Stimulated activated CD8-positive, alpha-beta memory T cell treated with anti-CD3 and anti-CD28 coated beads, Interleukin-15, amount 100 ng/mL, for 48 hours (primary cell): Measurements from ENCODE around the gene DHX32.
"Not testable (repeated sequence)": the region's sequence is repeated elsewhere in the genome, so short reads cannot be mapped to it uniquely, and the experiment has no call there.

ENCODE experiments used
- DNase-seq, 2 donors: peaks; one replicate each; pipeline ENCODE4 v3.0.0-alpha.2; 2020; ENCODE audit warnings: low read depth in 2 of 2

DHX32 gene

DNA sequence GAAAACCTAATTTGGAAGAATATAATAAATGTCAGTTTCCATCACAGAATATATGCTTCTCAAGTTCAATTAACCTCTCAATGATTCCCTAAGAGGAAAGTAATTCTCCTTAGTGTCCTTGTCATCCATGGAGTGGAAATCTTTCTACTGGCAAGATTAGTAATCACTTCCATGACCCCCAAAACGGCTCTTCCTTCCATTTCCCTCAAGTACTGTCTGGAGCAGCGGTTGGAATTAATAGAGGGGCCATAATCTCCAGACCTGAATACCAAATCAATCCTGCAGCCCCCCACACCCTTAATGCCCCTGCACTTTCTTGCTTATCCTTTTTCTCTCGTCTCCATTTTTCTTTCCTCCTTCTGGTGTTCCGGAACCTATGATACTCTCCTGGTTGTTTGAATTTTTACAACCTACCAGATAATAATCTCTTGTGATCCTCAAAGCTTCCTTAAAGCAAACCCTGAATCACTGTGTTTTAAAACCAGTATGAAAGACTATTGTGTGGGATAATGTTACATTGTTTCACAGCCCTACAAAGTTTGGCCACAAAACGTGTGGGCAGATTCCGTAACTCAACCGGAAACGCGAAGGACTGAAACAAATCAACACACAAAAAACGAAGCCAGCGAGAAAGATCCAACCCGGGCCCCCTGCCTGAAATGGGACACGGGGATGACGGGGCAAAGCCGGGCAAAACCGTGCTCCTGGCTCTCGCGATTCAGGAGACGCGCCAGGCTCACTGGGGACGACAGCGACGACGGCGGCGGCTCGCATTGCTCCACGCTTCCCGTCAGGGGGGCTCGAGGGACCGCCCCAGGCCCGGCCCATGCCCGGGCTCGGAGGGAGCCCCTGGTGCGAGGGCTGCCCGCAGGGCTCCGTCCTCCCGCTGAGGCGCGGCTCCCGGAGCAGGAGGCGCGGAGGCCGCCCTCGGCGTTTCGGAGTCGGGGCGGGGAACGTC, 14.3 kb upstream of the DHX32 start:
- DNase-seq, result peak; percentile 19 to 46

DNA sequence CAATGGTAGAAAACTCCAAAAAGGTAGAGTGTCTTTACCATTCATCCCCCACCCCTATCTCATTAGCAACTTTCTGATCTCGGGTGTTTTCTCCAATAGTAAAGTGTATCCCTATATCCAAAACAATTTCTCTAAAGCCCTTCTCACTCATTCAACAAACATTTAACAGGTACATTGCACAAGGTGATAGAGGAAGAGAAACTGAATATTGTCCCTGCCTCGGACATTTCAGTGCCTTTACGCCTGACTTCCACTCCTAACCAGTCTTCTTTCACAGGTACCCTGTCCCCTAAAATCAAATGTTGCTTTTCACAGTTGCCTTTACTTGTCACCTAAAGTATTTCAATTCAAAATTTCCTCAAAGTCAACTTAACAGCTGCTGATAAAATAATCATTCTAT, 13.1 kb upstream of the DHX32 start:
- not testable (repeated sequence) for DNase-seq

DNA sequence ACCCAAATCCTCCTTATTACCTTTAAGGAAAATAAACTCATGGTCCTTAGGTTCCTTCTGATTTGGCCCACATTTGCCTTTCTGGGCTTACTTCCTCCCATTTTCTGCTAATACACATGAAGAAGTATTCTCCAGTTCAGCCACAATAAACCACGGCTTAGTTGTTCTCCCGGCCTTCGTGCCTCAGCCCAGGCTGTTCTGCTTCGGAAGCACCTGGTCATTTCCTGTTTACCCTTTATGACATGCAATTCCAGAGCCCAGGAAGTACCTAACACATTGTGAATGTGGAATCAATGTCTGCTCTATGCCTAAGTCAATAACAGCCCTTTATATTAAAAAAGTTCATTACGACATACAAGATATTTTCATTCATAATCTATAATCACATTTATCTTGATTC, 11.3 kb upstream of the DHX32 start:
- not testable (repeated sequence) for DNase-seq

DNA sequence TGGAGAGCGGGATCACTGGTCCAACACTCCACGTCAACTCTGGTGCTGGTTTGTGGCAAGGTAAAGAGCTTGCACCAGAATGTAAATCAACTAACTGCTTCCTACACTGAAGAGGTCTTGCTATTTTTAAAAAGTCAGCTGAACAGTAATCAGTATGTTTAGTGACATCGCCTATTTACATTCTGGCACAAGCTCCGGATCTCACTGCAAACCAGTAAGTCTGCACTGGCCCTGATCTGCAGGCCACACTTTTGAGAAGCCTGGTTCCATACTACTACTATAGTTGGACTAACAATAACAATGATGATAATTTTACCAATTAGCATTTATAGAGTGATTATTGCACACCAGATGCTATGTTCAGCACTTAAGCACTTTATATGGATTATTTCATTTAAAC, 8.3 kb upstream of the DHX32 start:
- not testable (repeated sequence) for DNase-seq

DNA sequence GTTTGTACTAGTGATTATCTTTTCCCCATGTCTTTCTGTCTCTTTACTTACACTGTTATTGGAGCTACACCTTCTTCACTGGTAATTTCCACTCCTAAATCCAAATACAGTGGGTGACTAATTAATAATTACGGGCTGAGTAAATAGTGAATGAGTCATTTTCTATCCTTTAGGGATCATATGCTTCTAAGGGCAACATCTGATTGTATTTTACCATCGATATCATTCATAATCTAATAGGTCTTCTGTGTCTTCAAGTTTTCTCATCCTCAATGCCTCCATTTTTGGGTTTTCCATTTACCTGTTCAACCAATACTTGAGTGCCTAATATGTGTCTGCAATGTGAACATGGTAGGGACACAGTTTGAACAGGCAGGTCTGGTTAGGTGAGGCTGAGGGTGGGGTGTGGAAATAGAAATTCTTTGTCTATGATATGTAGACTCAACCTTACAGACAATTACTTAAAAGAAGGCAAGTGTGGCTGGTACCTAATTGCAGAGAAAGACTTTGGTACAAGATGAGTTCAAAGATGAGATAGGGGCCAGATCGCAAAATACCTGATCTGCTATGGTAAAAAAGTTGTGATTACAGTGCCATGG, 5.9 kb upstream of the DHX32 start:
- no peak for DNase-seq

DNA sequence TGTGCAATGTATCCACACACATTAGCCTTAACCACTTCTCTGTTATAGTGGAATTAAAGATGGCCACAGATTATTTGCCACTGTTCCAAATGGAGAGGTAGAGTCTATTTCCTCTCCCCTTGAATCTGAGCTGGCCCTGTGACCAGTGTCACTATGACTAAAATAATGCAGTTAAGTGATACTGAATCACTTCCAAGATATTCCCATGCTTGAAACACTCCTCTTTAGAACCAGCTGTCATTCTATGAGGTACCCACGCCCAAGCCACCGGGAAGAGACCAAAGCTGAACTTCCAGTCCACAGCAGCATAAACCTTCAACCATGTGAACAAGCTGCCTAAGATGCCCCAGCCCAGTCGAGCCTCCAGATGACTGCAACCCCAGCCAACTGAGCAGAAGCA, 2.1 kb upstream of the DHX32 start:
- no peak for DNase-seq

DNA sequence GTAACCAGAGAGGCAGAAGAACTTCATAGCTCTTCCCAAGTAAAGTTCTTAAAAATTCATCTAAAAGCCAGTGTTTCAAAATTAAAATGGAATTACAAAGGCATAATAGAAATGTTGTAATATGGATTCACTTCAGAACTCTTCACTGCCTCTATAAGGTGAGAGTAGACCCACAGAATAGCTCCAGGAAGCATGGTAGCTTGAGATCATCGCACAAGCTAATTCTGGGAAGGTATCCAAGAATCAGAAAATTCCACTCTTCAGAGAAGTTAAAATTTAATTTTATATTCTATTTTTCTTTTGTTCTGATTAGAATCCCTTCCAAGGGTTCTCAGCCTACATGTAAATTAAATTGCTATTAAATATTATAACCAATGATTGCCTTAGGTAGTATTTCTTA, 1.5 kb upstream of the DHX32 start:
- no peak for DNase-seq

DNA sequence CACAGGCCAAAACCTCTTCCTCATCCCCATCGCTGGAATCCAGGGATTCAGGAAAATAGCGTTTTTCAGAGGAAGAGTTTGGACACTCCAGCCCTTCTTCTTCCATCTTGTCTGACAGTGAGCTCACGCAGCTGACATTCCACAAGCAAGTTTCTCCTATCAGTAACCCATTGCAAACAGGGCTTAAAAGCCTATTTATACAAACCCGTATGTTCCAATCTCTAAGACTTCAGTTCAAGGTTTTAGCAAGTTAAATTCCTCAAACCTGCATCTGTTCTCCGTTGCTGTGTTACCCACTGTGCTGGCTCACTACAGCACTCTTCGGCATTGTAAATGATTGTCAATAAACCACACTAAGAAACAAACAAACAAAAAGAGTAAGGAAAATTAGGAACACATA, 373 bp downstream of the DHX32 start:
- no peak for DNase-seq

DNA sequence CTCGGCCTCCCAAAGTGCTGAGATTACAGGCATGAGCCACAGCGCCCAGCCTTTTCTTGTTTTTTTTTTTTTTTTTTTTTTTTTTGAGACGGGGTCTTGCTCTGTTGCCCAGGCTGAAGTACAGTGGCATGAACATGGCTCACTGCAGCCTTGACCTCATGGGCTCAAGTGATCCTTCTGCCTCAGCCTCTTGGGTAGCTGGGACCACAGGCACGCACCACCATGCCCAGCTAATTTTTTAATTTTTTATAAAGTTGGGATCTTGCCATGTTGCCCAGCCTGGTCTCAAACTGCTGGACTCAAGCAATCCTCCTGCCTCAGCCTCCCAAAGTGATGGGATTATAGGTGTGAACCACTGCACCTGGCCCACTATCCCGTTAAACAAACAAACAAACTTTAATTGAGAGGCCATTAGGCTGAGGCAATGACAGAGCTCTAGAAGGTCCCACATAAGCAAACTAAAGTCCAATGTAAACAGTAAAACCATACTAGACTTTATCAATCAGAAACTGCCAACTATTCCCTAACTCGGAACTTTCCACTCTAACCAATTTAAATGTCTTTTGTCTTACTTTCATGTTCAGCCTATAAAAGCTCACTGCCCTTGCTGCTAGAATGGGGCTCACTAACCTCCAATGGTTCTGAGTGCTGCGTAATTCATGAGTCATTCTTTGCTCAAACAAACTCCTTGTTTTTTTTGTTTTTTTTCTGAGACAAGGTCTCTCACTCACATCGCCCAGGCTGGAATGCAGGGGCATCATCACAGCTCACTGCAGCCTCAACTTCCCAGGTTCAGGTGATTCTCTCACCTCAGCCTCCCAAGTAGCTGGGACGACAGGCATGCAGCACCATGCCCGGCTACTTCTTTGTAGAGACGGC, 1.9 kb downstream of the DHX32 start:
- DNase-seq, result no peak

DNA sequence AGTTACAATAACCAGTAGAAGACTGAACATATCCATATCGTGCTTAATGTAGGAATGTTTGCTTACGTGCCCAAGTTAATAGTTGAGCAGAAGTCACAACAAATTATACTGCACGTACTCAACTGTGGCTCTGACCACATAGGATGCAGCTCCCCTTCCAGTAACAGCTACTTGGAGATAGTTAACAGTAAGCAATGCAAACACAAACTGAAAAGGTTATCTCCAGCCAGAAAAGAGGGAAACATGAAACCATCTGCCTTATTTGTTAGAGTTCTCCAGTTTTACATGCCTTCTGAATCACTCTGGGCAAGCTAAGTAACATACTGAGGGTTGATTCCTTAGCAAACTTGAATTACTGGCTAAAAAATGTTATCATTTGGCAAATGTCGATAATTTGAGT, 9.8 kb downstream of the DHX32 start:
- DNase-seq, result no peak

DNA sequence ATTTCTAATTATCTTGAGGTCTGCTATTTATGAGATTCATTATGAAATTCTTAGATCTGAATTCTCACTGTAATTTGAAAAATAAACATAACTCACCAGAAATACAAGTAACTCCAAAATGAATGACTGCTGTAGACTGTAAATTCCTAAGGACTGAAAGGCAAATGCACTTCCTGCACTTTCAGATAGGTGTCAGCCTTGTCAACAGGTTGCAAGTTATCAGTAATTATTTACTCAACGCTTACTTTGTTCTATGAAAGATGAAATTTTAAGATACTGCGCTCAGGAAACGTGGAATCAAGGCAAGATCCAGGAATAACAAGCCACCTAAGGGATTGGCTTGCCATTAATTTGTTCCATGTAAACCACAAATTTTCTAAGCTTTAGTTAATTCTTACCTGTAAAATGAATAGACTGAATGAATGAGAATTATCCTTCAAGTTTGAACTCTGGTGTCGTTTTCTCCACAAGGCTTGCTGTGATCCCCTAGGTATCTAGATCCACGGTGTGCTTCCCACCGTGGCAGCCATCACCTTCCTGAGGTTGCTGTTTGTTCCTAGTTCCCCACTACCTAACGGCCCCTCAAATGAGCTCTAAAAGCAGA, 12.6 kb downstream of the DHX32 start:
- no peak for DNase-seq

DNA sequence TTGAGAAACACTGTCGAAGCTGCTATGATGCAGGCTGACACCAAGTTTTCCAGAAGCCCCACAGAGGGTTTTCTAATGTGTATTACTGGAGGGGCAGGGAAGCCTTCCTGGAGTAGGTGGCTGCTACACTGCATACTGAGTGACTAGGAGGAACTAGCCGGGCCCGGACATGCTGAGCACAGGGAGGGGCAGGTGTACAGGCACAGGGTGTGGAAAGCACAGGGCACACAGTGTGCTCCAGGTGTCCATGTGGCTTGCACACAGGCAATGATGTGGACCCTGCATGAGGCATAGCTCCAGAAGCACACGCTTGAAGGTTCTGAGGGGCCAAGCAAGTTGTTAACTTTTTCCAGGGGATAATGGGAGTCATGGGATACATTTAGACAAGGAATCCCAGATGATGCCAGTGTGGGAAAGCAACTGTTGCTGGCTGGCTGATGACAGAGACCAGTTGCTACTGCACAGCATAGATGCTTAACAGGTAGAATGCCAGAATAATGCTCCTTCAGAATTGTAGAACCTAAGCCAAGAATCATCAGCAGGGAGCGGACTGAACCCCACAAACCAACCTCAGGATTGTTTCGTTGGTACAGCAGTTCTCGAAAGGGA, 14.6 kb downstream of the DHX32 start:
- DNase-seq, result no peak

DNA sequence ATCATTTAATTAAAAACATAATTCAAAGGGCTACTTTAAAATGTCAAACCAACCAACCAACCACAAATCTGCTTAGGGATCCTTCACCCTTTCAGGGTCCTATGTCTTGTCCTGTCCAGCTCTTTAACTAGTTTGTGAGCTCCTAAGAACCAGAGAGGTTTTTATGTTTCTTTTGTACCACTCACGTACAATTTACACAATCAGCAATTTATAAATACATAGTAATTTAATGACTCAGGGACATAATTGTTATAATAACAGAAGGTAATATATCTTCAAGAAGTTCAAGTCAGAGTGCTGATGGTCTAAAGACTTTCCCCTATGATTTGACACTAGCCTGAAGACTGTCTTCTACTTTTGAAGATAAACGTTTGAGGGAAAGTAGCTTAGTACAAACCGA, 16.0 kb downstream of the DHX32 start:
- DNase-seq, result no peak

DNA sequence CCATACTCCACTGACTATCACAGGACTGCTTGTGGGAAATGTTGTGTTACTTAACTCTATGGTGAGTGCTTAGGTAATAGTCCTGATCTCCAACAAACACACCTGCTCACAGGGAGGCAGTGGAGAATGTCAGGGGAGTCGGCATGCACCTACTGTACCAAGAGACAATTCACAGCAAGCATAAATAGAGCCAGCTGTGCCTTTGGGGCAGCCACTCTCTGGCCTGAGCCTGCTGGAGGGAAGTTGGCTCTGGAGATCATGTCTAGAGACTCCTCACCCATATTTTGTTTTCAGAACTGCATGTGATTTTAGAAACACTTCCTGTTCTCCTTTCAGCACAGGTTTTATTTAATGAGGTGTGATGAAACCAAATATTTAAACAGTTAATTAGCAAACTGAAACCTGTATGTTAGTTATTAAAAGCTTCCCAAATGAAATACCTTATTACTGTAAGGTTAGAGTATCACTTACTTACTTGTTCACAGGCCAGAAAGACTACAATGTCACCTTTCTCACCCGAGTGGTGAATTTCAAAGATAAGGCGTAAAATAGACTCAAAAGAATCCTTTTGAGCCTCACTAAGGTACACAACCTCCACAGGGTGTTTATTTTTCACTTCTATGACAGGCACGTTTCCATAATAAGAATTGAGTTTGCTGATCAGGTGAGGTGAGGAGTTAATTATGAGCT, 21.8 kb downstream of the DHX32 start:
- no peak for DNase-seq

DNA sequence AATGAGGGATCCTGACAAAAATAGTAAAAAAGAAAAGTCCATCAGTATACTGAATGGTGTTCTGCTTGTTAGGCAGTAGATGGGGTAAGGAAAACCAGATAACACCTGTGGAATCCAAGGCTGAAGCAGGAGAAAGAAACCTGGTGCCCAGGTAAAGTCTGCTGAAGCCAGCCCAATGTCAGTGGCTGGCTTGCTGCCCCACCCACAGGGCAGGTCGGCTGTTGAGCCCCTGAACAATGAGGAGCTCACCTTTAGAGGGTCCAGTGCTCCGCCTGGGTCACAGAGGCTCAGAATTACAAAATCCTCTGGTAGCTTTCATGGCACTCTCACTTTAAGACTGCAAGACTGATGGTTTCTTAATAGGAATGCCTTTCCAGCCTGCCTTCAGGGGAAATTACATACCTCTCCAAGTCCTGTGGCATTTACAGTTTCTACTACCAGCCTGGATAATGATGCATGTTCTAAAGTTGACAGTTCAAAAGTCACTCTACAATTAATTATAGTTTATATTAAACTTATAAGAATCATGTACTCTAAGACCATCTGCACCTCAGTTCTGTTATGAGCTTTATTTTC, 23.8 kb downstream of the DHX32 start:
- DNase-seq, result no peak

DNA sequence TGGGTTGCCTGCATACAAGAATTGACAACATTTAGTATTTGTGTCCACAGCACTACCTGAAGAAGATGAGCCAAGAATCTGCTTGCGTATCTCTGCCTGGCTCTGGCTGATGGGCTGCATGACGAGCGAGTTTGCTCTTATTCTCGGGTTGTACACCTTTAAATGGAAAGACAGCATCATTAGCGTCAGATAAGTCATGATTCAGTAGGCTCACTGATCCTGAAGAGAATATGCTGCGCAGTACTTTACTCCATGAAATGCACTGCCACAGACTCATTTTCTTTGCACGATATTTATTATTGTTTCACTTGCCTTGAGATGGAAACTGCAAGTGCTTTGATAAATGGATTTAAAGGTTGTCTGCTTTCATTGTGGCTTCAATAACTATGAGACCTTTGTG, 28.6 kb downstream of the DHX32 start:
- DNase-seq, result no peak

DNA sequence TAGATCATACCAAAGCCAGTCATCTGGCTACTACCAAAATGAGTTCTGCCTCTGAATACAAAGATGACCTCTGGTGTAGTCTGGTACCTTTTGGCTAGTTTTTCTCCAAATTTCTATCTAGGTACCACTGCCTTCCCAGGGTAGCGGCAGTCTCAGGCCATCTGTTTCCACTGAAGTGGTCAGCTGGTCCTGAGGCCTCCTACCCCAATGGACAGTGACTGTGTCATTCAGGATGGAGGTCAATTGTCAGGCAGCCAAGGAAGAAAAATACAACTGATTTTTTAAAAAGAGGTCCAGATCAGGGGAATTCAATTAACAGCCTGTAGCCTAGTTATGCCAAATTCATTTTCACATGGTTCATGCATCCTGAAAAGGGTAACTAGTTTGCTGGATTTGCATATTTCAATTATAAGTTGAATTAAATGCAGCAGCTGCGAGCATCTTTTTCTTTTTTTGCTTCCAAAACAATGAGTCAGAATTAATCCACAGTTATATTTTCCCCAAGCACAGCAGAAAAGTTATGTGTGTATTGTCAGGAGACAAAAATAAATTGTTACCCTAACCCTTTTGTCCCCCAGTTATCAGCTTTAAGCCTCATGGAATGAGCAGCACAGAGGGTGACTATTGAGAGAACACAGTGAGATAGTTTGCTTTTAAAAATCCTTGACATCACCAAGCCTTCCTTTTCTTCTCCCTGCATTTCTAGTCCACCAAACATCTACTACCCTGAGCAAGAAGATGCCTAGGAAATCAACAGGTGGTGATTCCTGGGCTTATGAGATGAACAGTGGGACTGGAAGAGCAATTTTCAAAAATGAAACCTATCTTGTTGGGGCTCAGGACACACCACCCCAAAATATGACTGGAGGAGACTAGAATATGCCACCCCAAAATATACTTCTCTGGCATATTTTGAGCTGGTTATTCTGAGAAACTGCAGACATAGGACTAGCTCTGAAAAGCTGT, 30.0 kb downstream of the DHX32 start:
- DNase-seq, result no peak

DNA sequence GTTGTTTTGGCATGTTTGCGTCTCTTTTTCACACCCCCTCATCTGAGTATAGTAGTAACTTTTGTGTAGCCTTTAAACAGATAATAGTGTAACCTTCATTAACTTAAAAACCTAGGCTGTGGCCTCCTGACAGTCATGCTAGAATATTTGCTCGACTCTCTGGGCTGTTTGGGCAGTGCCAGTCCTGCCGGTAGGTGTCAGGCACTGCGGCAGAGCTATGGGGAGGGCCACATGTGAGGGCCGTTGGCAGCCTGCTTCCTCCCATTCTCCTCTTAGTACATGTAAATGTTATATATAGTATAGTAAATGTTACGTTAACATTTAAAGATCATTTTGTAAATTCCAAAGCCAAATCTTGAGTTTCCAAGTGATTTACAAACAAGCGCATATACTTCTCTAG, 31.6 kb downstream of the DHX32 start:
- no peak for DNase-seq

DNA sequence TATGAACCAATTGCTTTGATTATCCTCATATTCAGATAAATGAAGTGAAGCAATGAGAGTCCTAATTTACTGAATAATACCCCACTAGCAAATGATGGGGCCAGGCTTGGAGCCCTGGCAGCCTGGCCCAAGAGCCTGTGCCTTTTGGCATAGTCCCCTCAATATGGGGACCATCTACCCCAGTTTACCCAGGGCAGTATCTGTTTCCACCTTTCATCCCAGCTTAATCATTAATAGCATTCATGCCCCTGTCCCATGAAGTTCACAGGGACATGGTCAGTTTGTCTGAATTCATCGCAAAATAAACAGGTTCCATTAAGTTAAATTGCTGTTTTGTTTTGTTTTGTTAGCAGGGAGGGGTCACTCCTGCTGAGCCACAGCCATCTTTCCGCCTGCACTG, 32.2 kb downstream of the DHX32 start:
- no peak for DNase-seq
